Heart left ventricle (tissue), 16 donors: Measurements from ENCODE around the gene SCAMP3. TPM values are rescaled to one million over a fixed set of nuclear protein-coding genes. Genes with fewer than 3 reads are reported as not detected.

Experiments
- ATAC-seq, 4 donors: fragments of 200-7000 bp; cut with Tn5 transposase; one replicate each; pipeline ENCODE4 v1.9.1; 2020 to 2022; ENCODE audit warnings: moderate library complexity in 4 of 4, mild to moderate bottlenecking in 3 of 4, moderate number of reproducible peaks in 1 of 4
- DNase-seq, 5 donors: peaks; one replicate each; pipeline ENCODE4 v3.0.0-alpha.2; 2020
- H3K27ac ChIP-seq, 12 donors: fragments of 200-600 bp; sonication (generic) in 4 of 12; one replicate each; pipeline versions ENCODE4 v1.5.0 to v1.8.0; 2016 to 2022; ENCODE audit warnings: mild to moderate bottlenecking in 2 of 12
- H3K27me3 ChIP-seq, 9 donors: fragments of 200-600 bp; sonication (generic) in 2 of 9; one replicate each; pipeline versions ENCODE4 v1.5.1 to v1.8.0; 2016 to 2022; ENCODE audit warnings: mild to moderate bottlenecking in 3 of 9
- H3K36me3 ChIP-seq, 9 donors: fragments of 200-600 bp; sonication (generic) in 2 of 9; one replicate each; pipeline versions ENCODE4 v1.5.0 to v1.8.0; 2018 to 2022; ENCODE audit warnings: mild to moderate bottlenecking in 2 of 9
- H3K4me1 ChIP-seq, 12 donors: fragments of 200-600 bp; sonication (generic) in 4 of 12; one replicate each; pipeline versions ENCODE4 v1.5.0 to v1.8.0; 2016 to 2022; ENCODE audit warnings: mild to moderate bottlenecking in 3 of 12
- H3K4me3 ChIP-seq, 12 donors: fragments of 200-600 bp; sonication (generic) in 4 of 12; one replicate each; pipeline versions ENCODE4 v1.5.0 to v1.8.0; 2017 to 2022; ENCODE audit warnings: mild to moderate bottlenecking in 9 of 12, moderate library complexity in 4 of 12
- H3K9me3 ChIP-seq, 12 donors: fragments of 200-600 bp; sonication (generic) in 4 of 12; one replicate each; pipeline versions ENCODE4 v1.5.0 to v1.8.0; 2016 to 2022; ENCODE audit warnings: mild to moderate bottlenecking in 1 of 12
- POLR2A ChIP-seq, 2 donors: fragments of 450-650 bp; IDR thresholded peaks; one replicate each; pipeline ENCODE4 v1.6.1; 2017; ENCODE audit warnings: antibody characterized with exemption in 2 of 2, mild to moderate bottlenecking in 2 of 2, moderate library complexity in 2 of 2
- WGBS, 4 donors: extraction: QIAGEN DNeasy Blood & Tissue Kit in 2 of 4; methylation state at CpG; one replicate each; pipeline versions ENCODE4 v1.1.5 to v1.1.7; 2013 to 2018; 5-methylcytosine and 5-hydroxymethylcytosine counted together
- intact Hi-C, 10 donors: fragments of 100-400 bp; cut with DNase I; formaldehyde crosslinking; loops; one replicate each; pipeline versions ENCODE4 v1.11.1 to v1.14.2; 2022
- polyA plus RNA-seq, 2 donors: library from polyadenylated mRNA; stranded (reverse); fragments of 200-250 nt; gene quantifications; one replicate each; pipeline ENCODE4 v1.2.3, GENCODE V29; 2013
- total RNA-seq, 9 donors: library from RNA; depleted of rRNA in 2 of 9; stranded (reverse); fragments of >200 nt in 2 of 9; fragmentation: NEBNext Ultra II Directional in 3 of 9; extraction: Animal tissue kit (Norgen Biotek cat#: 25700) in 3 of 9; gene quantifications; one replicate each; pipeline versions ENCODE4 v1.1.0 to v1.2.4, GENCODE V29; 2016 to 2023
- TF ChIP-seq, protein P1 (sequence below), 12 donors: fragments of 200-600 bp; sonication (generic) in 4 of 12; IDR thresholded peaks; one replicate each; pipeline versions ENCODE4 v1.5.0 to v1.8.0; 2018 to 2022; ENCODE audit warnings: antibody characterized with exemption in 12 of 12, mild to moderate bottlenecking in 5 of 12
- donor health status: ischemic (EF 13 %, LVEDD 7.1; RV severe dilation, severe dysfunction).
- donor health status: healthy with polysubstance abuse.
- donor health status: DM: no; HTN: yes; CAD: no.
- donor health status: DM: no; HTN: no; CAD: no.
- donor health status: ischemic (EF 25% LVEDD 6.9; RV normal size, moderate dysfunction).
- donor health status: ischemic (EF 25% LVEDD 5.7; RV mildly dilated, moderate dysfunction).
- donor health status: healthy.
- donor health status: DM: yes; HTN: yes; CAD: no.
- donor health status: ischemic (EF 35%, LVEDD 5.7; RV mildly dilated, moderate dysfunction).
- donor health status: nonischemic (EF 11% LVEDD 7.7; RV severe dilation, severe dysfunction).
- donor health status: DM: yes; HTN: yes; CAD: no.
- donor health status: PGD.
- donor health status: ischemic (EF 29% LVEDD 5.4; RV normal size, mild dysfunction).
- donor health status: nonischemic (EF 23%, LVEDD 6.1; RV moderate dilation, normal function).

The SCAMP3 gene
- total and polyA plus RNA-seq, 11 donors: 51.2 to 123 (median 65.8) TPM

DNA sequence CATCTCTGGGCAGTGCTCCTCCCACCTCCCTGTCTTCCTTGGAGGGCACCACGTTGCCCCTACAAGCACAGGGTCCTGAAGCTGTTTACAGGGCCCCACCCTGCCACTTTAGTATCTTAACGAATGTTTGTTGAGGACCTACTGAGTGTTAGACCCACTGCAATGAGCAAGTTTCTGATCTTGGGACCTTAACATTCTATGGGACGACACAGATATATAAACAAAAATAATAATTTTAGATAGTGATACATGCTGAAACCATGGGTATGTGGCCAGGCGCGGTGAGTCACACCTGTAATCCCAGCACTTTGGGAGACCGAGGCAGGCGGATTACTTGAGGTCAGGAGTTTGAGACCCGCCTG, 17.0 kb downstream of the SCAMP3 start:
- H3K36me3 ChIP-seq: peaks cover 0 to 20% (median 12%) of the 10 kb centered on the region in 9 donors
- H3K27me3 ChIP-seq: peaks cover 0 to 4% (median 0%) of the 10 kb centered on the region in 9 donors
- no peak for TF ChIP-seq POLR2A (IDR thresholded peaks at IDR 0.05)
- TF ChIP-seq, protein P1, sequence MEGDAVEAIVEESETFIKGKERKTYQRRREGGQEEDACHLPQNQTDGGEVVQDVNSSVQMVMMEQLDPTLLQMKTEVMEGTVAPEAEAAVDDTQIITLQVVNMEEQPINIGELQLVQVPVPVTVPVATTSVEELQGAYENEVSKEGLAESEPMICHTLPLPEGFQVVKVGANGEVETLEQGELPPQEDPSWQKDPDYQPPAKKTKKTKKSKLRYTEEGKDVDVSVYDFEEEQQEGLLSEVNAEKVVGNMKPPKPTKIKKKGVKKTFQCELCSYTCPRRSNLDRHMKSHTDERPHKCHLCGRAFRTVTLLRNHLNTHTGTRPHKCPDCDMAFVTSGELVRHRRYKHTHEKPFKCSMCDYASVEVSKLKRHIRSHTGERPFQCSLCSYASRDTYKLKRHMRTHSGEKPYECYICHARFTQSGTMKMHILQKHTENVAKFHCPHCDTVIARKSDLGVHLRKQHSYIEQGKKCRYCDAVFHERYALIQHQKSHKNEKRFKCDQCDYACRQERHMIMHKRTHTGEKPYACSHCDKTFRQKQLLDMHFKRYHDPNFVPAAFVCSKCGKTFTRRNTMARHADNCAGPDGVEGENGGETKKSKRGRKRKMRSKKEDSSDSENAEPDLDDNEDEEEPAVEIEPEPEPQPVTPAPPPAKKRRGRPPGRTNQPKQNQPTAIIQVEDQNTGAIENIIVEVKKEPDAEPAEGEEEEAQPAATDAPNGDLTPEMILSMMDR (IDR thresholded peaks at IDR 0.05): no peak
- H3K4me3 ChIP-seq: peak overlapping the region; percentile 46 to 77 (median 67)
- H3K9me3 ChIP-seq: no peaks in the 10 kb centered on the region
- peaks cover 0 to 42% (median 24%) of the 10 kb centered on the region in 12 donors for H3K4me1 ChIP-seq
- WGBS, 4 donors: 62 to 67% (median 65%) methylated on average over 8 of the region's 8 CpGs
- intact Hi-C loops: loop anchor here in 1 of 10 donors (2.0 kb wide), 1 partner anchor 36 kb away; the partner anchor contains the start of gene MTX1
- no peak for ATAC-seq
- DNase-seq: no peak
- H3K27ac ChIP-seq: peak overlapping the region; percentile 75 to 97 (median 90)

DNA sequence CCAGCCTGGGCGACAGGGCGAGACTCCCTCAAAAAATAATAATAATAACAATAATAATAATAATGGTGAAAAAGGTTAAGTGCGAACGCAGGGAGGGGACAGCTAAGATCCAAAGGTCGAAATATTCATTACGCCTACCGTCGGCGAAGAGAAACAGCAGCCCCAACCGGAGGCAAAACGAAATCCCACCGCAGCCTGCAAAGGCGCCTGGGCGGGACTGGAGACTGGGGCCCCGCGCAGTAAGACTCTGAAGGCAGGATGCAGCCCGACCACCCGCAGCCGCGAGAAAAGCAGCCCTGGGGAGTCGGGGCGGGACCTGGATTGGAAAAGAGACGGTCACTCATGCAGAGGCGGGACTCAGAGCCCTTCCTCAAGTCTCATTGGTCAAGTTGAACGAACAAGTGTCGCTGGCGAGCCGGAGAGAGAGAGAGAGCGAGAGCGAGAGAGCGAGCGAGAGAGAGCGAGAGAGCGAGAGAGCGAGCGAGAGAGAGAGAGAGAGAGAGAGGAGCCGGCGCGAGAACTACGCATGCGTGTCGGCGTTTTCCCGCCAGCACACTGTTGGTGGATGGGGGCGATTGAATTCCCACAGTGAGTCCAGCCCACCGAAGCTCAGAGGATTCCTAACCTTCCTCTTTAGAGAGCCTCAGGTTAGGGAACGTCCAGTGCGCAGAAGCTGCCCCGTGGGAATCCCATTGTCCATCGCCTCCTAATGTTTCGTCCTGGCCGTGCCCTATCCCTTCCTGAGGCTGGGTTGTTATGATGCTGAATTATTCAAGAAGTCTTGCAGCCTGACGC, 17.6 kb downstream of the SCAMP3 start:
- ATAC-seq: peak; percentile 94 to 96 (median 94)
- peaks cover 0 to 21% (median 12%) of the 10 kb centered on the region in 9 donors for H3K36me3 ChIP-seq
- peaks cover 0 to 41% (median 22%) of the 10 kb centered on the region in 12 donors for H3K4me1 ChIP-seq
- no peaks in the 10 kb centered on the region for H3K9me3 ChIP-seq
- TF ChIP-seq, protein P1 (IDR thresholded peaks at IDR 0.05): peak in 6 of 12 donors; percentile 24 to 56 (median 34)
- TF ChIP-seq POLR2A (IDR thresholded peaks at IDR 0.05): peak in 1 of 2 donors; percentile 88
- 0 to 1% (median 1%) methylated on average over 45 to 53 of the region's 53 CpGs for WGBS, 4 donors
- peak; percentile 97 to 99 (median 98) for DNase-seq
- peak overlapping the region; percentile 75 to 97 (median 90) for H3K27ac ChIP-seq
- peak overlapping the region; percentile 46 to 77 (median 67) for H3K4me3 ChIP-seq
- peaks cover 0 to 4% (median 0%) of the 10 kb centered on the region in 9 donors for H3K27me3 ChIP-seq
- intact Hi-C loops: loop anchor here in 5 of 10 donors (2.0 to 5.0 kb wide), 2 partner anchors 36 to 37 kb away; partner anchors contain the start of genes MTX1 (in 5 of the 5) and THBS3 (in 4 of the 5)

DNA sequence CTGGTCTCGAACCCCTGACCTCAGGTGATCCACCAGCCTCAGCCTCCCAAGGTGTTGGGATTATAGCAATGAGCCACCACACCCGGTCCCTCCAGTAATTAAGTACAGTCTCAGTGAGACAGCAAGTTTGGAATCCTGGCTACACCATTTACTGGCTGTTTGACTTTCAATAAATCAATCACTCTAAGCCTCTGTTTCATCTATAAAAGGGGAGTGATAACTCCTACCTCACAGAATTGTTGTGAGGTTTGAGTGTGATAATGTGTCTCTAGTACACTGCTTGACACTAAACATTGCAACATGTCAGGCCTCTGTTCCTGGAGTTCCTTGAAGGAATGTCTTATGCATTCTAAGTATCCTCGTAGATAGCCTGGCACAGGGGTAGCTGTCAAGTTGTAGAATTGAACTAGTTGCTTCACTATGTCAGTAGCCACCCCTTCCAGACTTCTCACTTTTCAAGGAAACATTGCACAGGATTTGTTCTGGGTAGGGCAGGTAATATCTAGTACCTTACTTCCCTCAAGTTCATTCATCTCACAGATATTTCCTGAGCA, 19.3 kb downstream of the SCAMP3 start:
- Histone ChIP-seq H3K27ac (peak overlapping the region in 8 of 12 donors; percentile 86 to 97 (median 91)), H3K9me3 (no peaks in the 10 kb centered on the region), H3K4me3 (peak overlapping the region in 7 of 12 donors; percentile 65 to 77 (median 67)), H3K36me3 (peaks cover 0 to 29% (median 12%) of the 10 kb centered on the region in 9 donors), H3K4me1 (peaks cover 0 to 41% (median 22%) of the 10 kb centered on the region in 12 donors), H3K27me3 (peaks cover 0 to 4% (median 0%) of the 10 kb centered on the region in 9 donors)
- intact Hi-C loops: loop anchor here in 4 of 10 donors (5.0 kb wide), 1 partner anchor 36 kb away; the partner anchor contains the start of genes MTX1 (in 4 of the 4) and THBS3 (in 4 of the 4)
- 83 to 93% (median 91%) methylated on average over 3 of the region's 3 CpGs for WGBS, 4 donors
- ATAC-seq (no peak), DNase-seq (no peak)
- TF ChIP-seq, protein P1 (IDR thresholded peaks at IDR 0.05): no peak
- TF ChIP-seq POLR2A (IDR thresholded peaks at IDR 0.05): no peak
